ENCODE results near the gene H6PD.

GRCh38 chr1:9213956-9214355 is 20.6 kb upstream of the H6PD start:
- TF ChIP-seq CTCF (IDR thresholded peaks at IDR 0.05) (no peak), POLR2A (IDR thresholded peaks at IDR 0.05) (no peak)

Data from gastroesophageal sphincter (tissue), 3 donors.